Ecto neural progenitor cell (in vitro differentiated cells): ENCODE results near the gene MAGEA1.
"Not testable (repeated sequence)": the region's sequence is repeated elsewhere in the genome, so short reads cannot be mapped to it uniquely, and the experiment has no call there.

Experiments
- DNase-seq: peaks from one replicate; pipeline ENCODE4 v3.0.0-alpha.2; 2018; ENCODE audit warnings: low spot score

Gene MAGEA1

GRCh38 chrX:153179131-153179530 lies at the start of gene MAGEA1:
Gene MAGEA1 (plus strand): TSS chrX:153179284. CDS start chrX:153182390, 3,106 bp downstream.
- DNase-seq = no peak

DNA sequence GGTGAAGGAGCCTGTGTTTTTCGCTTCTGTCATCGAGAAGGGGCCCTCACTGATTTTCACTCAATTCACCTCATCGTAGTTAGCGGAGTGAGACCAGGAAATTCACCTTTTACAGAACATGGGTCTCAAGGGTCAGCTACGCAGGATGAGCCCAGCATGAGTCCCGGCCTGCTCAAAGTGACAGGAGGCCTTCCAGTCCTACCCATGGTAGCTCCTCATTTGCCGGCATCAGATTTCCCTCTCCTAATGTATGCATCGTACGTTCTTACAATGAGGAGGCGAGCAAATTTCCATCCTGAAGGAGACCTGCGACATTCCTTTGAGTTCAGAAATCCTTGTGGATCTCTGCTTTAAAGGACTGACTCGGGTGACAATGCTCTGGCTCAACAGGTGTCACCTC lies 46.2 kb upstream of the MAGEA1 start:
- not testable (repeated sequence) for DNase-seq

DNA sequence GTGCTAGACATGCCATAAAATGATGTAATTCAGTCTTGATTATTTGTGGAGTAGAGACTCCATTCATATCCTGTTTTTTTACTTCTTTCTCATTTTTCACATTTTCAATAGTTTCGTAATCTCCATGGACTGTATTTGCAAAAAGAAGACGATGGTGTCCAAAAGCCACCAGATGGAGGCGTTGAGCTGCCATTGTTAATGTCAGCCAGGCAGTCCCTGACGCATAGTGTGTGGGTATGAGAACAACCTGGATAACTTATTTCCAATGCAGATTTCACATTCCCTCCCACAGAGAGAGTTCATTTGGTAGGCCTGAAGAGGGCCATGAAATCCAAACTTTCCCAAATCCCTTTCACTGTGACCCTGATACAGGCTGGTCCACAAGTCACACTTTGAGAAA lies 40.0 kb upstream of the MAGEA1 start:
- not testable (repeated sequence) for DNase-seq

DNA sequence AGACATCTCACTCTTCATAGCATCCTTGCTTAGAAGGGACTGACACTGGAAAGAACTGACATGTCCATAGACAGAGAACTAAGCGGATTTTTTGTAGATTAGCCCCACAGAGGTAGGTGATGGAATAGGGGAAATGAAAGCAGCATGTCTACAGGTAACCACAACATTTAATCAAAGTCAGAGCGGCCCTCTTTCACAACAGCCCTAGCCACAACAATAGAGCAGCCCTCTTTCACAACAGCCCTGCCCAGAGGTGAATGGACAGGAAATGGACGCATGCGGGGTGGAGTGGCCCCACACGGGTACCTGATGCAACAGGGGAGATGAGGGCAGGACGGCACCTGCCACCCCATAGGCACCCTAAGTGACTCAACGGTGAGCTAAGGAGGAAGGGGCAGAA lies 32.8 kb upstream of the MAGEA1 start:
- DNase-seq = not testable (repeated sequence)

DNA sequence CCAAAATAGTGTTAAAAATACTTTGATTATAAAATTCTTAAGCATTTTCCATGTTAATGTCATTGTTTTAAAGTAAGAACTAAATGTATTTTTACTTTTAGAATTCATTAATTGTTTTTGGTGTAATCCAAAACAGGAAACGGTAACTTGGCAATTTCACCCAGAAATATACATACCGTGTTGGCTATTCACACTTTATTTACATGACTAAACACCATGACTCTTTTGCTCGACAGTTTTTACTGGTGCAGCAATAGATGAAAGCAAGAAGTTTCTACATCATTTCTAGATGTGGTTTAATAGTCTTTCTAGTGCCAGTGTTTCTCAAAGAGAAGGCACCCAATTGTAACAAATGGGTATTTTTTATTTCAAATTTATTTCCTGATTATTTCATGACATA lies 25.6 kb upstream of the MAGEA1 start:
- no peak for DNase-seq

- DNase-seq = no peak
Measured at GRCh38 chrX:153157450-153157849, 21.6 kb upstream of the MAGEA1 start.

- no peak for DNase-seq
Measured at GRCh38 chrX:153158319-153158718, 20.8 kb upstream of the MAGEA1 start.

- no peak for DNase-seq
Measured at GRCh38 chrX:153161952-153162351, 17.1 kb upstream of the MAGEA1 start.

DNA sequence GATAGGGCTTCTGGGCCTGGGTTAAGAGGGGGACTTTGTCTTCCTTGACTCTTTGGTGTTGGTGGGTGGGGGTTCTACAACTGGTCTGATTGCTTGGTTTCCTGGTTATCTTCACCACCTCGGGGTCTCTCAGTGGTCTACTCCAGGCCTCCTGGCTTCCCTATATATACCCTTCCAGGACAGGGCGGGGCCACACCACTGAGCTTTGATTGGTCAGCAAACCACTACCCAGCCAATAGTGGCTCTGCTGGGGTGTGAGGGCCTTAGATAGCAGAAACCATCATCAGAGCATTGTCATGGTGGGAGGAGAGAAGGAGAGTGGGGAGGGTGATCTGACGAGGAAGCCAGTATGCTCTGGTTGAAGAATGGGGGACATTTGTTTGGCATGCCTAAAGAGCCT lies 14.4 kb upstream of the MAGEA1 start:
- no peak for DNase-seq

- DNase-seq = not testable (repeated sequence)
Measured at GRCh38 chrX:153168423-153168822, 10.7 kb upstream of the MAGEA1 start.

- no peak for DNase-seq
Measured at GRCh38 chrX:153181822-153182221, 2.7 kb downstream of the MAGEA1 start.

GRCh38 chrX:153184787-153185186 lies 5.7 kb downstream of the MAGEA1 start:
- DNase-seq = no peak

GRCh38 chrX:153190381-153190780 lies 11.3 kb downstream of the MAGEA1 start:
- no peak for DNase-seq

- DNase-seq = no peak
Measured at GRCh38 chrX:153200462-153200861, 21.4 kb downstream of the MAGEA1 start.

GRCh38 chrX:153206425-153207046 lies 27.5 kb downstream of the MAGEA1 start:
- no peak for DNase-seq

- no peak for DNase-seq
Measured at GRCh38 chrX:153209347-153209746, 30.3 kb downstream of the MAGEA1 start.

DNA sequence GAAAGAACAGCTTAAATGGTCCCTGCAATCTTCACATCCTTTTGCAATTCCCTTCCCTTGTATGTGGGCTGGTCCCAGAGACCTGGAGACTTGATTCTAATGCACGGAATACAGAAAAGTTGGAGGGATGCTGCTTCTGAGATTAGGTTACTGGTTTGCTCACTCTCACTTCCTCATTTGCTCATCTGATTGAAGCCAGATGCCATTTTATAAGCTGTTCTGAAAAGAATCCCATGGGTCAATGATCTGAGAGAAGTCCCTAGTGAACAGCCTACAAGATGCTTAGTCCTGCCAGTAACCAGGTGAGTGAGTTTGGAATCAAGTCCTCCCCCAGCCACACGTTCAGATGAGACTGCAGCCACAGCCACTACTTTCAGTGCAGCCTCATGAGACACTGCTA lies 35.9 kb downstream of the MAGEA1 start:
- no peak for DNase-seq

- no peak for DNase-seq
Measured at GRCh38 chrX:153216926-153217325, 37.8 kb downstream of the MAGEA1 start.

- no peak for DNase-seq
Measured at GRCh38 chrX:153225438-153226098, 46.5 kb downstream of the MAGEA1 start.

DNA sequence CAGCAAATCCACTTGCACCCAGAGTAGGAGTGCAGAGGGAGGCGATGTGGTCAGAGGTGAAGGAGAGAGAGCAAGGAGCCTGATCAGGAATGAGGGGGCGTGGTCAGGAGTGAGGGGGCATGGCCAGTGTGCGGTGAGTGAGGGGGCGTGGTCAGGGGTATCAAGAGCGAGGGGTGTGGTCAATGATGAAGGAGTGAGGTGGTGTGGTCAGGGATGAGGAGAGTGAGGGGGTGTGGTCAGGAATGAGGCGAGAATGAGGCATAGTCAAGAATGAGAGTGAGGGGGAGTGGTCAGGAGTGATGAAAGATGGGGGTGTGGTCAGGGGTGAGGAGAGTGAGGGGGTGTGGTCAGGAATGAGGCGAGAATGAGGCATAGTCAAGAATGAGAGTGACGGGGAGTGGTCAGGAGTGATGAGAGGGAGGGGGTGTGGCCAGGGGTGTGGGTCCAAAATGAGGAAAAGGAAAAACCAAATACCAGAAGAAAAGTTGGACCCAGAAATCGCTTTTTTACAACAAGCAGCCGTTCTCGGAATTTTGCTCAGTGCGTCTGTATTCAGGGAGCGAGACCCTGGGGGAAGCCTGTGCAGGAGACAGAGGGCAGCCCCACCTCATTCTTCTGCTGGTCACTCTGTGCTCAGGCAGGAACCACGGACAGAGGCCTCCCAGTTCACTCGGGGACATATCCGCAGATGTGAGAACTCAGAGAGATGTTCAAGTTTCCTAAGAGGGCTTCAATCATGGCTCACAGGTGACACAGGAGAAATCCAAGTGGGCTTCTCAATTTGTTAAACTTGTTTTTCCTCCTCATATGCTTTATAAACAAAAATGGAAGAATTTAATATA lies 47.5 kb downstream of the MAGEA1 start:
- peak; percentile 88 for DNase-seq
